A673 (cell line): ENCODE data around the gene CSPG5.

Experiments used
- CTCF ChIP-seq: fragments of 300-800, 200-600 bp; sonication (generic); conservative IDR thresholded peaks from 2 replicates; pipeline ENCODE4 v1.5.1; 2017; ENCODE audit warnings: low read depth, mild to moderate bottlenecking, antibody characterized with exemption, low read length, moderate library complexity, mixed read lengths
- EZH2 ChIP-seq: fragments of 200-600 bp; sonication (generic); IDR thresholded peaks from 2 replicates; pipeline ENCODE4 v1.6.1; 2017; ENCODE audit warnings: borderline replicate concordance, low read depth, mild to moderate bottlenecking, mixed read lengths, antibody characterized with exemption, low read length; ENCODE audit not compliant: poor library complexity, severe bottlenecking

- no peak for TF ChIP-seq CTCF
- TF ChIP-seq EZH2, result no peak
Observed at GRCh38 chr3:47610583-47610982, 31.9 kb upstream of the CSPG5 start.
